ENCODE data around the gene ZSCAN22.
A peak's percentile ranks its signal among the peaks of the same experiment; 100 is the strongest.
"Not testable (repeated sequence)": the region's sequence is repeated elsewhere in the genome, so short reads cannot be mapped to it uniquely, and the experiment has no call there.

The ZSCAN22 gene

GRCh38 chr19:58326914-58327726 lies at the start of gene ZSCAN22:
Gene ZSCAN22, plus strand, starts transcription at chr19:58326994. Its CDS starts 7,809 bp downstream, at chr19:58334803.
- peak; percentile 95 for DNase-seq (ENCODE audit: low spot score)

- no peak for DNase-seq (ENCODE audit: low spot score)
Measured at GRCh38 chr19:58277197-58277596, 49.6 kb upstream of the ZSCAN22 start.

- no peak for DNase-seq (ENCODE audit: low spot score)
Measured at GRCh38 chr19:58277748-58278540, 48.9 kb upstream of the ZSCAN22 start.

GRCh38 chr19:58278541-58279041 lies 48.2 kb upstream of the ZSCAN22 start, which contains the start of gene ZNF8:
Gene ZNF8, plus strand, starts transcription at chr19:58278955. Its CDS starts 127 bp downstream, at chr19:58279082.
- DNase-seq (ENCODE audit: low spot score) = peak; percentile 99

GRCh38 chr19:58279042-58279924 lies 47.5 kb upstream of the ZSCAN22 start:
- peak; percentile 39 for DNase-seq (ENCODE audit: low spot score)

GRCh38 chr19:58279925-58280316 lies 46.9 kb upstream of the ZSCAN22 start:
- DNase-seq (ENCODE audit: low spot score) = no peak

- no peak for DNase-seq (ENCODE audit: low spot score)
Measured at GRCh38 chr19:58284199-58284598, 42.6 kb upstream of the ZSCAN22 start.

- no peak for DNase-seq (ENCODE audit: low spot score)
Measured at GRCh38 chr19:58291943-58292342, 34.9 kb upstream of the ZSCAN22 start.

- DNase-seq (ENCODE audit: low spot score) = no peak
Measured at GRCh38 chr19:58294743-58295374, 31.9 kb upstream of the ZSCAN22 start.

- no peak for DNase-seq (ENCODE audit: low spot score)
Measured at GRCh38 chr19:58296104-58296503, 30.7 kb upstream of the ZSCAN22 start.

- no peak for DNase-seq (ENCODE audit: low spot score)
Measured at GRCh38 chr19:58300620-58301019, 26.2 kb upstream of the ZSCAN22 start.

- DNase-seq (ENCODE audit: low spot score) = no peak
Measured at GRCh38 chr19:58304255-58304654, 22.5 kb upstream of the ZSCAN22 start.

- DNase-seq (ENCODE audit: low spot score) = no peak
Measured at GRCh38 chr19:58304748-58305064, 22.1 kb upstream of the ZSCAN22 start.

- DNase-seq (ENCODE audit: low spot score) = peak; percentile 98
Measured at GRCh38 chr19:58305065-58305931, 21.5 kb upstream of the ZSCAN22 start, which contains the start of gene ERVK3-1. Gene ERVK3-1, plus strand, starts transcription at chr19:58305377. Its CDS starts 6,792 bp downstream, at chr19:58312169.

GRCh38 chr19:58305932-58306323 lies 20.9 kb upstream of the ZSCAN22 start:
- no peak for DNase-seq (ENCODE audit: low spot score)

GRCh38 chr19:58307736-58308135 lies 19.1 kb upstream of the ZSCAN22 start:
- no peak for DNase-seq (ENCODE audit: low spot score)

- not testable (repeated sequence) for DNase-seq (ENCODE audit: low spot score)
Measured at GRCh38 chr19:58310685-58311084, 16.1 kb upstream of the ZSCAN22 start.

GRCh38 chr19:58311345-58311865 lies 15.4 kb upstream of the ZSCAN22 start:
- DNase-seq (ENCODE audit: low spot score) = no peak

- DNase-seq (ENCODE audit: low spot score) = no peak
Measured at GRCh38 chr19:58315580-58315979, 11.2 kb upstream of the ZSCAN22 start.

- DNase-seq (ENCODE audit: low spot score) = peak; percentile 45
Measured at GRCh38 chr19:58317476-58318072, 9.2 kb upstream of the ZSCAN22 start.

All from NAMALWA (cell line).